Raji (cell line): ENCODE measurements around the gene ASPG.

Source experiments
- POLR2A ChIP-seq: IDR thresholded peaks from 2 replicates; pipeline ENCODE4 v1.6.1; 2011; ENCODE audit warnings: low read depth, low read length, control low read depth; ENCODE audit not compliant: insufficient read depth

The ASPG gene

GRCh38 chr14:104064003-104064402 is 21.5 kb upstream of the ASPG start:
- no peak for TF ChIP-seq POLR2A

- no peak for TF ChIP-seq POLR2A
Observed at GRCh38 chr14:104066279-104066678, 19.2 kb upstream of the ASPG start.

GRCh38 chr14:104066719-104067295 is 18.7 kb upstream of the ASPG start:
- TF ChIP-seq POLR2A: no peak

DNA sequence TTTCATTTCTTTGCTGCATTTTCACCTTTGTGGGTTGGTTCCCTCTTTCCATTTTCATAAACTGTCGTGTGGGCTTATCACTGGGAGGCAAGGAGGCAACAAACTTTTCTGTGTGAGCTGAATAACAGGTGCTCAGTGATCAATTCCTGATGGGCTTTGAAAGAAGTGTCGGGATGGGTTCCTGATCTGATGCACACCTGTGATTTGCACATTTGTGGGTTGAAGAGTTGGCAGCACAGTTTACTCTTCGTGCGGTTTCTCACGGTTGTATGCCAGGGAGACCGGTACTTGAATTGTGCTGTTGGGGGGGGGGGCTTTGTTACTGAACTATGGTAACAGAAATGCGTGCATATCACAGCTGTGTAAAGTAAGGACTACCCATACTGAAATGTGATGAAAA is 16.0 kb upstream of the ASPG start:
- TF ChIP-seq POLR2A: no peak

DNA sequence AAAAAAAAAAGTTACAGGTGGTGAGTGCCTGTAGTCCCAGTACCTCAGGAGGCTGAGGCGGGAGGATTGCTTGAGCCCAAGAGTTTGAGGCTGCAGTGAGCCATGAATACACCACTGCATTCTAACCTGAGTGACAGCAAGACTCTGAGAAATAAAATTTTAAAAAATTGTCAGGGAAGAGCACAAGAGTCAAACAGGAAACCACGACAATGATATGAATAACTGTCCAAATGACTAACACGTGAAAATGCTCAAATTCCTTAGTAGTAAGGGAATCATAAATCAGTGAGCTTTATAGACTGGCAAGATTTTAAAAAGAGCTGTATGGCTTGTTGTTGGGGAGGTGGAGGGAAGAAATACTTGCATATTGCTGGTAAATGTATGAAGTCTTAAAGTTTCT is 12.9 kb upstream of the ASPG start:
- no peak for TF ChIP-seq POLR2A

DNA sequence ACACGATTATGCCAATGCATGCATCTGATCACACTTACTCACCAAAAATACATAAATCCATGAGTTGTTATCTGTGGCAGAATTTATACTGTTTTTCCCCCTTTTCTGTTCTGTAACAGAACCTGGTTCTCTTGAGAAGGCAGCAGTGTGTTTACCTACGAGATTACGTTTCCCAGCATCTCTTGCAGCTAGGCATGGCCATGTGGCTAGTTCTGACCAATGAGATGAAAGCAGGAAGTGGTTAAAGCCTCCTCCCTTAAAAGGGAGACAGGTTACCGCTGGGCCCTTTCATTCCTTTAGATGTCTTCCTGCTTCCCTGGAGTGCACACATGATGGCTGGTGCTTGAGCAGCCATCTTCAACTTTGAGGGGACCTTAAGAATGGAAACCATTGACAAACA is 11.7 kb upstream of the ASPG start:
- TF ChIP-seq POLR2A: no peak

GRCh38 chr14:104075530-104076151 is 9.9 kb upstream of the ASPG start:
- no peak for TF ChIP-seq POLR2A

DNA sequence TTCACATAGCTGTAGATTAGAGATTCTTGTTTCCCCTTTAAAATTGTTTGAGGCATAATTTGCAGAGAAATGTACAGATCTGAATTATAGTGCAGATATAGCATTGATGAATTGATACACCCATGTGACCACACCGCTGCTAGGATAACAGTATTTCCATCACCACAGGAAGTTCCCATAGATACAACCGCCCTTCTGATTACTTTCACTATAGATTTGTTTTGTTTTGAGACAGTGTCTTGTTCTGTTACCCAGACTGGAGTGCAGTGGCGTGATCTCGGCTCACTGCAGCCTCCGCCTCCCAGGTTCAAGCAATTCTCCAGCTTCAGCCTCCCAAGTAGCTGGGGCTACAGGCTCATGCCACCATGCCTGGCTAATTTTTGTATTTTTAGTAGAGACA is 8.8 kb upstream of the ASPG start:
- no peak for TF ChIP-seq POLR2A

GRCh38 chr14:104078031-104078455 is 7.5 kb upstream of the ASPG start:
- no peak for TF ChIP-seq POLR2A

- no peak for TF ChIP-seq POLR2A
Observed at GRCh38 chr14:104080376-104081260, 4.9 kb upstream of the ASPG start.

GRCh38 chr14:104081261-104081835 is 4.2 kb upstream of the ASPG start:
- TF ChIP-seq POLR2A: no peak

- no peak for TF ChIP-seq POLR2A
Observed at GRCh38 chr14:104081951-104082464, 3.5 kb upstream of the ASPG start.

- TF ChIP-seq POLR2A: no peak
Observed at GRCh38 chr14:104082807-104083206, 2.7 kb upstream of the ASPG start.

- TF ChIP-seq POLR2A: no peak
Observed at GRCh38 chr14:104084251-104085002, 1.1 kb upstream of the ASPG start.

GRCh38 chr14:104085889-104086201 is 345 bp downstream of the ASPG start:
- no peak for TF ChIP-seq POLR2A
